SK-N-SH (cell line): ENCODE data around the gene DNAH6. TPM values are rescaled to one million over a fixed set of nuclear protein-coding genes. Genes with fewer than 3 reads are reported as not detected.
A peak's percentile ranks its signal among the peaks of the same experiment; 100 is the strongest.

Experiments
- CTCF ChIA-PET: fragments of 300-600, 350-600 bp; formaldehyde crosslinking; extraction: SDS; loops from one replicate; lab custom pipeline; 2021; lab: Yijun Ruan, JAX
- POLR2A ChIA-PET: fragments of 350-600 bp; sonication (Branson Sonifier 250); formaldehyde crosslinking; extraction: SDS; loops from one replicate; lab custom pipeline; 2020; ENCODE audit warnings: antibody characterized with exemption, inconsistent platforms; lab: Yijun Ruan, JAX
- DNase-seq: peaks from one replicate; pipeline ENCODE4 v3.0.0; 2012
- H2AFZ ChIP-seq: fragments of 200-600 bp; sonication (generic); 2 replicates; pipeline ENCODE4 v1.8.1; 2016; ENCODE audit warnings: antibody characterized with exemption, mild to moderate bottlenecking, low read depth
- H3F3A ChIP-seq: fragments of 200-600 bp; sonication (generic); replicated peaks from 2 replicates; pipeline ENCODE3; 2016; ENCODE audit warnings: antibody characterized with exemption, mild to moderate bottlenecking; ENCODE audit not compliant: insufficient read depth
- H3K27ac ChIP-seq, 2 experiments: fragments of 200-500 bp in 1 of 2; fragments of 200-600 bp in 1 of 2; sonication (Bioruptor generic) in 1 of 2; sonication (generic), shearing (Covaris generic) in 1 of 2; 2 replicates each; pipeline versions ENCODE4 v1.5.1 to v1.6.1; 2014 to 2016; ENCODE audit warnings: low read depth in 2 of 2, inconsistent platforms in 1 of 2, low read length in 1 of 2, mild to moderate bottlenecking in 1 of 2, mixed read lengths in 1 of 2
- H3K27me3 ChIP-seq: fragments of 200-600 bp; sonication (generic), shearing (Covaris generic); 2 replicates; pipeline ENCODE4 v1.6.1; 2016; ENCODE audit warnings: mixed run types; ENCODE audit not compliant: insufficient read depth
- H3K36me3 ChIP-seq, 2 experiments: fragments of 200-500 bp in 1 of 2; fragments of 200-600 bp in 1 of 2; sonication (Bioruptor generic) in 1 of 2; sonication (generic) in 1 of 2; replicated peaks in 1 of 2; 2 replicates each; pipeline versions ENCODE3 to v1.5.1; 2014 to 2016; ENCODE audit warnings: low read length in 1 of 2, mild to moderate bottlenecking in 1 of 2; ENCODE audit not compliant: insufficient read depth in 2 of 2, control insufficient read depth in 1 of 2
- H3K4me1 ChIP-seq, 2 experiments: fragments of 200-500 bp in 1 of 2; fragments of 200-600 bp in 1 of 2; sonication (Bioruptor generic) in 1 of 2; sonication (generic), shearing (Covaris generic) in 1 of 2; 2 replicates each; pipeline versions ENCODE4 v1.5.1 to v1.6.1; 2014 to 2016; ENCODE audit warnings: low read depth in 1 of 2, low read length in 1 of 2, mixed run types in 1 of 2; ENCODE audit not compliant: insufficient read depth in 2 of 2, control insufficient read depth in 1 of 2
- H3K4me2 ChIP-seq: fragments of 200-600 bp; sonication (generic), shearing (Covaris generic); 2 replicates; pipeline ENCODE4 v1.6.1; 2017; ENCODE audit warnings: mixed run types
- H3K4me3 ChIP-seq, 2 experiments: fragments of 200-500 bp in 1 of 2; fragments of 200-600 bp in 1 of 2; sonication (Bioruptor generic) in 1 of 2; sonication (generic), shearing (Covaris generic) in 1 of 2; 2 replicates each; pipeline versions ENCODE4 v1.5.1 to v1.8.1; 2014 to 2016; ENCODE audit warnings: low read depth in 2 of 2, inconsistent platforms in 1 of 2, low read length in 1 of 2, mild to moderate bottlenecking in 1 of 2, mixed read lengths in 1 of 2, moderate library complexity in 1 of 2
- H3K79me2 ChIP-seq: fragments of 200-600 bp; sonication (generic); 2 replicates; pipeline ENCODE4 v1.8.1; 2017; ENCODE audit warnings: mild to moderate bottlenecking; ENCODE audit not compliant: insufficient read depth
- H3K9ac ChIP-seq: fragments of 200-600 bp; sonication (generic); 2 replicates; pipeline ENCODE4 v1.6.1; 2017; ENCODE audit warnings: mixed run types
- H3K9me2 ChIP-seq: fragments of 200-600 bp; sonication (generic); 2 replicates; pipeline ENCODE4 v1.6.1; 2017; ENCODE audit warnings: mixed run types
- H3K9me3 ChIP-seq: fragments of 200-600 bp; sonication (generic); 2 replicates; pipeline ENCODE4 v1.6.1; 2017; ENCODE audit warnings: mixed run types, mild to moderate bottlenecking, moderate library complexity
- H4K20me1 ChIP-seq: fragments of 200-600 bp; sonication (generic); 2 replicates; pipeline ENCODE4 v1.6.1; 2017; ENCODE audit warnings: mild to moderate bottlenecking, mixed run types; ENCODE audit not compliant: insufficient read depth
- ELF1 ChIP-seq: IDR thresholded peaks from 2 replicates; pipeline ENCODE4 v1.4.0; 2012
- EP300 ChIP-seq, 2 experiments: IDR thresholded peaks; 2 replicates each; pipeline versions ENCODE4 v1.4.0 to v1.6.1; 2012; ENCODE audit warnings: borderline replicate concordance in 1 of 2, low read depth in 1 of 2, low read length in 1 of 2
- EZH2phosphoT487 ChIP-seq: fragments of 200-600 bp; sonication (generic); IDR thresholded peaks from 2 replicates; pipeline ENCODE4 v1.6.1; 2017; ENCODE audit warnings: low read depth, mixed run types, mild to moderate bottlenecking, antibody characterized with exemption, moderate library complexity, borderline replicate concordance
- FOSL2 ChIP-seq: IDR thresholded peaks from 2 replicates; pipeline ENCODE4 v1.4.0; 2012; ENCODE audit warnings: low read depth, mild to moderate bottlenecking, moderate library complexity, borderline replicate concordance
- FOXJ3 ChIP-seq: sonication (generic); formaldehyde crosslinking; IDR thresholded peaks from 2 replicates; pipeline ENCODE4 v1.5.1; 2020; ENCODE audit warnings: mild to moderate bottlenecking, missing genetic modification reagents
- FOXM1 ChIP-seq: IDR thresholded peaks from 2 replicates; pipeline ENCODE4 v1.4.0; 2012; ENCODE audit warnings: low read depth, mild to moderate bottlenecking
- IRF3 ChIP-seq: fragments of 150-350 bp; IDR thresholded peaks from 2 replicates; pipeline ENCODE4 v1.6.1; 2016; ENCODE audit warnings: mild to moderate bottlenecking, low read depth, low read length
- MAX ChIP-seq: IDR thresholded peaks from 2 replicates; pipeline ENCODE4 v1.4.0; 2012; ENCODE audit warnings: low read depth
- MEF2A ChIP-seq: IDR thresholded peaks from 2 replicates; pipeline ENCODE4 v1.4.0; 2012; ENCODE audit warnings: low read depth, borderline replicate concordance
- NFIC ChIP-seq: IDR thresholded peaks from 2 replicates; pipeline ENCODE4 v1.4.0; 2012; ENCODE audit warnings: borderline replicate concordance
- NRF1 ChIP-seq: IDR thresholded peaks from 2 replicates; pipeline ENCODE4 v1.6.1; 2012; ENCODE audit warnings: low read depth, mild to moderate bottlenecking, low read length
- PBX3 ChIP-seq: IDR thresholded peaks from 2 replicates; pipeline ENCODE4; 2012
- POLR2AphosphoS5 ChIP-seq: IDR thresholded peaks from 2 replicates; pipeline ENCODE4 v1.6.1; 2012; ENCODE audit warnings: low read depth, low read length
- RAD21 ChIP-seq: IDR thresholded peaks from 2 replicates; pipeline ENCODE4 v1.6.1; 2012; ENCODE audit warnings: mild to moderate bottlenecking, low read length
- RCOR1 ChIP-seq: fragments of 150-350 bp; IDR thresholded peaks from 2 replicates; pipeline ENCODE4 v1.6.1; 2017; ENCODE audit warnings: antibody characterized with exemption, low read length
- RFX5 ChIP-seq: IDR thresholded peaks from 2 replicates; pipeline ENCODE4 v1.6.1; 2012; ENCODE audit warnings: mild to moderate bottlenecking, improper control_type of control experiment, low read length
- SIN3A ChIP-seq: IDR thresholded peaks from 2 replicates; pipeline ENCODE4 v1.6.1; 2012; ENCODE audit warnings: low read depth, mild to moderate bottlenecking, low read length, moderate library complexity, borderline replicate concordance
- SMC3 ChIP-seq: IDR thresholded peaks from 2 replicates; pipeline ENCODE4 v1.6.1; 2012; ENCODE audit warnings: low read depth, low read length, improper control_type of control experiment
- TCF12 ChIP-seq: IDR thresholded peaks from 2 replicates; pipeline ENCODE4 v1.4.0; 2012
- TEAD4 ChIP-seq: IDR thresholded peaks from 2 replicates; pipeline ENCODE4 v1.4.0; 2012; ENCODE audit warnings: mild to moderate bottlenecking, borderline replicate concordance; ENCODE audit not compliant: insufficient read depth
- YY1 ChIP-seq: IDR thresholded peaks from 2 replicates; pipeline ENCODE4 v1.4.0; 2012; ENCODE audit warnings: low read depth, mild to moderate bottlenecking
- WGBS: methylation state at CpG from one replicate; pipeline ENCODE4 v1.1.6; 2017; ENCODE audit warnings: low lambda C conversion rate; 5-methylcytosine and 5-hydroxymethylcytosine counted together
- polyA plus RNA-seq, 3 experiments: library from polyadenylated mRNA; depleted of rRNA; stranded (reverse); fragments of >200 nt; gene quantifications; 2 replicates each; pipeline ENCODE4 v1.2.3, GENCODE V29; 2012
- TF ChIP-seq, protein P1 (sequence below): fragments of 150-350 bp; IDR thresholded peaks from 2 replicates; pipeline ENCODE4 v1.6.1; 2017; ENCODE audit warnings: antibody characterized with exemption, low read length, low read depth, borderline replicate concordance
- TF ChIP-seq, protein P2 (sequence below): IDR thresholded peaks from 2 replicates; pipeline ENCODE4 v1.4.0; 2012; ENCODE audit warnings: low read depth, borderline replicate concordance

Gene DNAH6
- polyA plus RNA-seq, 1 of the 3 experiments (the other 2 are of a cell fraction): 0.03 TPM

GRCh38 chr2:84807063-84807485 is 290.8 kb downstream of the DNAH6 start:
- no peaks in the 10 kb centered on the region for H3K9me3 ChIP-seq
- no peaks in the 10 kb centered on the region for H3F3A ChIP-seq
- no peaks in the 10 kb centered on the region for H3K27me3 ChIP-seq
- H2AFZ ChIP-seq: 0 out of 2 replicates have a peak overlapping the region, but pooled peaks have one; percentile 13
- H4K20me1 ChIP-seq: no peaks in the 10 kb centered on the region
- H3K4me2 ChIP-seq: peak overlapping the region; percentile 56; the same call in 1 of the 2 replicates
- H3K79me2 ChIP-seq: no peaks in the 10 kb centered on the region
- TF ChIP-seq, protein P1, sequence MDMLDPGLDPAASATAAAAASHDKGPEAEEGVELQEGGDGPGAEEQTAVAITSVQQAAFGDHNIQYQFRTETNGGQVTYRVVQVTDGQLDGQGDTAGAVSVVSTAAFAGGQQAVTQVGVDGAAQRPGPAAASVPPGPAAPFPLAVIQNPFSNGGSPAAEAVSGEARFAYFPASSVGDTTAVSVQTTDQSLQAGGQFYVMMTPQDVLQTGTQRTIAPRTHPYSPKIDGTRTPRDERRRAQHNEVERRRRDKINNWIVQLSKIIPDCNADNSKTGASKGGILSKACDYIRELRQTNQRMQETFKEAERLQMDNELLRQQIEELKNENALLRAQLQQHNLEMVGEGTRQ: no peak
- peak; percentile 53; the same call in 1 of the 2 replicates for TF ChIP-seq NFIC
- TF ChIP-seq TCF12: 0 out of 2 replicates have a peak, but pooled peaks have one; percentile 14
- TF ChIP-seq PBX3: 0 out of 2 replicates have a peak, but pooled peaks have one; percentile 10
- TF ChIP-seq NRF1: no peak
- no peak for TF ChIP-seq MAX
- no peak for TF ChIP-seq ELF1
- no peak for TF ChIP-seq EZH2phosphoT487
- no peak for TF ChIP-seq FOXJ3 (CRISPR knock-in tag)
- WGBS: 23% methylated on average over 4 of the region's 4 CpGs
- no peaks in the 10 kb centered on the region for H3K9me2 ChIP-seq
- no peaks in the 10 kb centered on the region for H3K36me3 ChIP-seq
- ChIA-PET POLR2A (no interaction called here), CTCF (no interaction called here)
- DNase-seq: no peak
- H3K4me1 ChIP-seq: no peaks in the 10 kb centered on the region
- no peak overlapping the region for H3K27ac ChIP-seq
- no peak overlapping the region for H3K9ac ChIP-seq
- H3K4me3 ChIP-seq: no peak overlapping the region

DNA sequence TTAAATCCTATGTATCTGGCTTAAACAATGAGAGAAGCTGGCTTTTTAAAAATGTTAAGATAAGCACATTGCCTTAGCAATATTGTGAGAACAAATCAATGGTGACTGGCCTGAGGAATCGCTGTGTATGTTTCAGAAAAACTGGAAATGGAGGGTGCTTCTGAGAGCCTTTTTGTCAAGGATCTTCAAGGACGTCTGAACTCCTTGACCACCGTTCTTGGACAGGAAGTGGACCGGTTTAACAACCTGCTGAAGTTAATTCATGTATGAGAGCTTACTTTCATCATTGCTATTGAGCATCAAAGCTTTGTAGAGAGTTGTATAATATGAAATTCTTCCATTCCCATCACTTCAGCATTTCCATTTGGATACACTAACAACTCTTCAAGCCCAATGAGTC is 292.0 kb downstream of the DNAH6 start:
- Histone ChIP-seq H3K36me3 (no peaks in the 10 kb centered on the region), H3F3A (no peaks in the 10 kb centered on the region), H3K9me3 (no peaks in the 10 kb centered on the region), H3K27ac (no peak overlapping the region), H3K27me3 (no peaks in the 10 kb centered on the region), H2AFZ (no peak overlapping the region), H3K4me2 (no peak overlapping the region), H3K4me1 (no peaks in the 10 kb centered on the region), H3K4me3 (no peak overlapping the region), H3K9ac (no peak overlapping the region), H3K9me2 (no peaks in the 10 kb centered on the region), H3K79me2 (no peaks in the 10 kb centered on the region), H4K20me1 (no peaks in the 10 kb centered on the region)
- ChIA-PET POLR2A (no interaction called here), CTCF (no interaction called here)
- 39% methylated on average over 4 of the region's 4 CpGs for WGBS
- DNase-seq: no peak
- no peak for TF ChIP-seq POLR2AphosphoS5
- TF ChIP-seq PBX3: no peak
- TF ChIP-seq SIN3A: no peak
- no peak for TF ChIP-seq RCOR1
- TF ChIP-seq FOSL2: no peak
- no peak for TF ChIP-seq RFX5
- no peak for TF ChIP-seq TEAD4
- no peak for TF ChIP-seq YY1
- TF ChIP-seq EZH2phosphoT487: no peak
- no peak for TF ChIP-seq RAD21
- no peak for TF ChIP-seq FOXM1
- no peak for TF ChIP-seq SMC3
- TF ChIP-seq TCF12: no peak
- TF ChIP-seq, protein P2, sequence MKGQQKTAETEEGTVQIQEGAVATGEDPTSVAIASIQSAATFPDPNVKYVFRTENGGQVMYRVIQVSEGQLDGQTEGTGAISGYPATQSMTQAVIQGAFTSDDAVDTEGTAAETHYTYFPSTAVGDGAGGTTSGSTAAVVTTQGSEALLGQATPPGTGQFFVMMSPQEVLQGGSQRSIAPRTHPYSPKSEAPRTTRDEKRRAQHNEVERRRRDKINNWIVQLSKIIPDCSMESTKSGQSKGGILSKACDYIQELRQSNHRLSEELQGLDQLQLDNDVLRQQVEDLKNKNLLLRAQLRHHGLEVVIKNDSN: no peak
- no peak for TF ChIP-seq EP300 (IDR thresholded peaks at IDR 0.05; ENCODE audit: borderline replicate concordance in 1 of 2, low read depth in 1 of 2, low read length in 1 of 2)
- TF ChIP-seq IRF3: no peak
- TF ChIP-seq MEF2A: no peak
